ENCODE data around the gene PDE4B. TPM values are rescaled to one million over a fixed set of nuclear protein-coding genes. Genes with fewer than 3 reads are reported as not detected.

PDE4B gene
- total RNA-seq, 2 donors from 2014 or later, result 18.1 to 55.4 TPM

DNA sequence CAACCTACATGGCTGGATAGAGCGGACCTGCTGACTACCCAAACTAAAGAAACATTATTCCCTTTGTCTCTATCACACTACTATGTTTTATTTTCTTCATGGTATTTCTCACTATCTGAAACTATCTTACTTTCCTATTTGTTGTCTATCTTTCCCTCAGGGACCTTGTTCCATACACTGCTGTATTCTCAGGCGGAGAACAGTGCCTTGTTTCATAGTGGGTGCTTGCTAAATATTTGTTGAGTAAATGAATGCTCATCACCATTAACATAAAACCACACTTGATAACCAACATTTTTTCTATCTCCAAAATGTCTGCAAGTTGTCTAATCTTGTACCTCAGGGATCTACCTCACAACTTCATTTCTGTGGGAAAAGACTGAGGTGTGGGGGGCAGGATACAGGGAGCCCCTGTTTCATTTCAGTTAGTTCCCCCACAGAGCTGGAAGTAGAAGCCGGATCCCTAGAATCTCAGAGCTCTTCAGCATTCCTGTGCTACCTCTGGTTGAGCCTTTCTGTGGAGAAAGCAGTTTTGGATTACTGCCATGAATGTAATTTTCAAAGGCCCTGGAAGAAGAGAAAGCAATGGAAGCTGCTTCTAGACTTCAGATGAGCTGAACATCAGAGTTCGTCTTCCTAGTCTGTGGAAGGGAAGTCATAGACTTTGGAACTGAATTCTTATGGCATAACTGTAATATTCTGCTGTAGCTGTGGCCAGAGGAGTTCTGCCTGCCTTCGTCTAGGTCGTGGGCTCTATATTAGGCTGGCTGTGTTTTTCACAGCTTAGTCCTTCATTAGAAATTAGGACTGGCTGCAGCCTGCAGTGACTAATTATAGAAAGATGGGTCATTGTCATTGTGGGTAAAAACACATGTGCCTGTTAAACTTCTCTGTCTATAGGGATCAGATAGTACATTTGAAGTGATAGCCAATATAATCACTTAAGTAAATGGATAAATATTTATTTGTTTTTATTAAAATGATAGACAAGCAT lies 448.1 kb downstream of the PDE4B start:
- intact Hi-C loops (cut with DNase I), result no loop called here
- Histone ChIP-seq H3K4me3 (no peak overlapping the region), H3K36me3 (no peaks in the 10 kb centered on the region), H3K27me3 (replicated peaks; ENCODE audit: insufficient read depth) (no peaks in the 10 kb centered on the region), H3K27ac (no peak overlapping the region), H3K9me3 (no peaks in the 10 kb centered on the region), H3K4me1 (replicated peaks) (no peaks in the 10 kb centered on the region)
- no peak for DNase-seq (ENCODE audit: low spot score)
- TF ChIP-seq, protein P1, sequence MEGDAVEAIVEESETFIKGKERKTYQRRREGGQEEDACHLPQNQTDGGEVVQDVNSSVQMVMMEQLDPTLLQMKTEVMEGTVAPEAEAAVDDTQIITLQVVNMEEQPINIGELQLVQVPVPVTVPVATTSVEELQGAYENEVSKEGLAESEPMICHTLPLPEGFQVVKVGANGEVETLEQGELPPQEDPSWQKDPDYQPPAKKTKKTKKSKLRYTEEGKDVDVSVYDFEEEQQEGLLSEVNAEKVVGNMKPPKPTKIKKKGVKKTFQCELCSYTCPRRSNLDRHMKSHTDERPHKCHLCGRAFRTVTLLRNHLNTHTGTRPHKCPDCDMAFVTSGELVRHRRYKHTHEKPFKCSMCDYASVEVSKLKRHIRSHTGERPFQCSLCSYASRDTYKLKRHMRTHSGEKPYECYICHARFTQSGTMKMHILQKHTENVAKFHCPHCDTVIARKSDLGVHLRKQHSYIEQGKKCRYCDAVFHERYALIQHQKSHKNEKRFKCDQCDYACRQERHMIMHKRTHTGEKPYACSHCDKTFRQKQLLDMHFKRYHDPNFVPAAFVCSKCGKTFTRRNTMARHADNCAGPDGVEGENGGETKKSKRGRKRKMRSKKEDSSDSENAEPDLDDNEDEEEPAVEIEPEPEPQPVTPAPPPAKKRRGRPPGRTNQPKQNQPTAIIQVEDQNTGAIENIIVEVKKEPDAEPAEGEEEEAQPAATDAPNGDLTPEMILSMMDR (IDR thresholded peaks at IDR 0.05), result no peak
- TF ChIP-seq POLR2A (IDR thresholded peaks at IDR 0.05), result no peak
- TF ChIP-seq POLR2AphosphoS5 (IDR thresholded peaks at IDR 0.05), result no peak
- WGBS, result 90% methylated on average over 6 of the region's 6 CpGs

DNA sequence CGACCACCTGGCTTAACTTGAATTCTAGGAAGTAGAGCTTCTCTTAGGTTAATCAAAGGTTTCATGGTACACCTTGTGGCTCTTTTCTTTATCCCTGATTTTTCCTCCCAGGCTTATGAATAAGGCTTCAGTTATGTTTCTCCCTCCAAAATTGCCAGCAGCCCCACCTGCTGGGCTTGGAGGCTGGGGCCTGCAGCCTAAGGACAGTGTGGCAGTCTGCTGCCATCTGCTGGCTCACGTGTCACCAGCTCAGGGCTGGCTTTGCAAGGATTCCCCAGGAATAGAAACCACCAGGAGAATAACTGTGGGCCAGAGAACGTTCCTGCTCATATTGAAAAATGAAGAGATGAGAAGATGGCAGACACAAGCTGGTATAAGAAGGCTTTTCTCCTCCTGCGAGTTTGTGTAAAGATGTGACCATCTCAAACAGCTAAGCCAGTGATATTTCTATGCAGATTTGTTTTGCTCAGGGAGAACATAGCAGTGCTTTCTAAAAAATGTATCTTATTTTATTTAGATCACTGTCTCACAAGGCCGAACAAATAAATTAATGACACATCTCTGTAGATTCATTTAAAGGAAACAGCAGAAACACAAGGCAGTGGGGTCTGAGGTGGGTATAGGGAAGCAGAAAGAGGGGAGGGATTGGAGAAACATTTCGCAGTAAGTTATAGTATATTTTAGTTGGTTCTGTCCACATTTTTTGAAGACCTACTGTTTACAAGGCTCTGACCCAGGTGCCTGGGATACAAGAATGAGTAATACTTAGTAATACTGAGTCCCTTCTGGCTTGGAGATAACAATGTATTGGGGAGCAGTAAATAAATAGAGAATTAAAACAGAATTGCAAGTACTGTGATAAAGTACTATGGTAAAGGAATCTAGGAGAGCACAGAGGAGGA lies 450.2 kb downstream of the PDE4B start:
- no peaks in the 10 kb centered on the region for H3K4me1 ChIP-seq (replicated peaks)
- intact Hi-C loops (cut with DNase I), result loop anchor here (2.0 kb wide), 1 partner anchor 284 kb away; no protein-coding TSS in a partner anchor
- peak; percentile 62 for TF ChIP-seq POLR2AphosphoS5 (IDR thresholded peaks at IDR 0.05)
- TF ChIP-seq, protein P1 (IDR thresholded peaks at IDR 0.05), result peak; percentile 98 to 99 (median 99)
- no peak for TF ChIP-seq POLR2A (IDR thresholded peaks at IDR 0.05)
- no peak overlapping the region for H3K27ac ChIP-seq
- no peak overlapping the region for H3K4me3 ChIP-seq
- WGBS, result 36% methylated on average over 6 of the region's 6 CpGs
- H3K36me3 ChIP-seq, result no peaks in the 10 kb centered on the region
- peak; percentile 84 for DNase-seq (ENCODE audit: low spot score)
- no peaks in the 10 kb centered on the region for H3K9me3 ChIP-seq
- H3K27me3 ChIP-seq (replicated peaks; ENCODE audit: insufficient read depth), result no peaks in the 10 kb centered on the region

DNA sequence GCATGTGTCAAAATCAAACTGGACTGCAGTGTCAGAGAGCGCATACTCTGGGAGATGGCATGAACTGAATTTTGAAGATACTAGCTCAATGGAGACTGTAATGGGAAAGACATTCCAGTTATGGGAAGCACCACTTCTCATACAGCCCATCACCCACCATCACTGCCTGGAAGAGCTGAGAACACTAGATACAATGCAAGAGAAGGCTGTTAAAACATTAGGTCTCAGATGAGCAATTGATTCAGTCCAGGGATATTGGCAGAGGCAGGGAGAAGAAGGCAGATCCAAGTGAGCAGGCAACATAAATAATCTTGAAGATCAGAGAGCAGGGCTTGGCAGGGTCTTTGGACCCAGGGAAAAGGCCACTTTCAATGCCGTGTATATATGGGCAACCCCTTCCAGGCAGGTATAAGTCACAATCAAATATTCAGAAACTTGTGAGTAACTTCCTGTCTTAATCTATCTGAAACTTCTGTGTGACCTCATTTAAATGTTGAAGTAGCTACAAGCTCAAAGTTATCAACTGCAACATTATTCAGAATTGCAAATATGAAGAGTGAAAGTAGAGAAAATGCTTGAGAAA lies 450.9 kb downstream of the PDE4B start:
- TF ChIP-seq, protein P1 (IDR thresholded peaks at IDR 0.05), result no peak
- TF ChIP-seq POLR2A (IDR thresholded peaks at IDR 0.05) (no peak), POLR2AphosphoS5 (IDR thresholded peaks at IDR 0.05) (no peak)
- no peaks in the 10 kb centered on the region for H3K9me3 ChIP-seq
- no peaks in the 10 kb centered on the region for H3K36me3 ChIP-seq
- H3K27ac ChIP-seq, result no peak overlapping the region
- H3K27me3 ChIP-seq (replicated peaks; ENCODE audit: insufficient read depth), result no peaks in the 10 kb centered on the region
- intact Hi-C loops (cut with DNase I), result loop anchor here (2.0 kb wide), 1 partner anchor 285 kb away; no protein-coding TSS in a partner anchor
- no peaks in the 10 kb centered on the region for H3K4me1 ChIP-seq (replicated peaks)
- no peak overlapping the region for H3K4me3 ChIP-seq
- no peak for DNase-seq (ENCODE audit: low spot score)
- WGBS, result 69% methylated on average over 2 of the region's 2 CpGs

DNA sequence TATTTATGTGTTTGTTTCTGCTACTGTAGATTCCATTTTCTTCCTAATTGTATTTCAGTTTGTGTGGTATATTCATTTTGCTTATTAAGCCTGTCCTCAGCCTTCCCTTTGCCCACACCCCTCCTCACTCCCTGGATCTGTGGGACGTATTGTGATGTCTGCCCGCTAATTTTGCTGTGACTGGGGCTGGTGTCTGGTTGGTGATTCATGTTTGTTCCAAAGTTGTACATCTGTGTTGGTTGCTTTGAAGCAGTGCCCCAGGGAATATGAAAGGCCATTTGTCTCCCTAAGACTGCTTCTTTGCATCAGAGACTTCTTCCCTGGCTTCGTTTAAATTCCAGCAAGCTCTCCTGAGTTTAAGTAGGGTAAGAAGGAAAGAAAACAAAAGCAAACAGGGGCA lies 451.7 kb downstream of the PDE4B start:
- H3K4me1 ChIP-seq (replicated peaks), result no peaks in the 10 kb centered on the region
- DNase-seq (ENCODE audit: low spot score), result no peak
- no peaks in the 10 kb centered on the region for H3K9me3 ChIP-seq
- H3K27ac ChIP-seq, result no peak overlapping the region
- 72% methylated on average over 3 of the region's 3 CpGs for WGBS
- no peaks in the 10 kb centered on the region for H3K27me3 ChIP-seq (replicated peaks; ENCODE audit: insufficient read depth)
- no peaks in the 10 kb centered on the region for H3K36me3 ChIP-seq
- intact Hi-C loops (cut with DNase I), result no loop called here
- no peak overlapping the region for H3K4me3 ChIP-seq
- no peak for TF ChIP-seq POLR2A (IDR thresholded peaks at IDR 0.05)
- TF ChIP-seq POLR2AphosphoS5 (IDR thresholded peaks at IDR 0.05), result no peak
- TF ChIP-seq, protein P1 (IDR thresholded peaks at IDR 0.05), result no peak
